Pons (tissue), 1 donor: Measurements from ENCODE around the gene ATXN7L3.
"Not testable (repeated sequence)": the region's sequence is repeated elsewhere in the genome, so short reads cannot be mapped to it uniquely, and the experiment has no call there.

Source experiments
- DNase-seq: peaks from one replicate; pipeline ENCODE4 v3.0.0-alpha.2; 2016; ENCODE audit warnings: low spot score

ATXN7L3 gene

GRCh38 chr17:44174427-44174826 is 25.3 kb downstream of the ATXN7L3 start:
- DNase-seq = no peak

GRCh38 chr17:44171931-44172455 is 27.7 kb downstream of the ATXN7L3 start:
- no peak for DNase-seq

- no peak for DNase-seq
These were observed 29.0 kb downstream of the ATXN7L3 start, which contains the start of gene ASB16 for GRCh38 chr17:44170499-44171201. ASB16 (plus strand) TSS chr17:44170704; CDS start chr17:44170790, 86 bp downstream.

- no peak for DNase-seq
These were observed 29.6 kb downstream of the ATXN7L3 start for GRCh38 chr17:44170135-44170498.

GRCh38 chr17:44167181-44167861 is 32.4 kb downstream of the ATXN7L3 start:
- DNase-seq = no peak

GRCh38 chr17:44164476-44164875 is 35.2 kb downstream of the ATXN7L3 start:
- DNase-seq = no peak

GRCh38 chr17:44159519-44160210 is 40.0 kb downstream of the ATXN7L3 start:
- no peak for DNase-seq

- no peak for DNase-seq
These were observed 44.2 kb downstream of the ATXN7L3 start for GRCh38 chr17:44155488-44155887.

- no peak for DNase-seq
These were observed 46.8 kb downstream of the ATXN7L3 start for GRCh38 chr17:44152875-44153274.

GRCh38 chr17:44149750-44150329 is 49.8 kb downstream of the ATXN7L3 start:
- no peak for DNase-seq

- DNase-seq = not testable (repeated sequence)
These were observed 50.6 kb downstream of the ATXN7L3 start for GRCh38 chr17:44149066-44149465.

GRCh38 chr17:44147812-44148211 is 51.9 kb downstream of the ATXN7L3 start:
- DNase-seq = no peak

GRCh38 chr17:44146375-44147346 is 53.0 kb downstream of the ATXN7L3 start:
- DNase-seq = no peak

GRCh38 chr17:44144966-44145739 is 54.5 kb downstream of the ATXN7L3 start:
- DNase-seq = no peak

GRCh38 chr17:44143921-44144320 is 55.8 kb downstream of the ATXN7L3 start:
- not testable (repeated sequence) for DNase-seq
